Measurements from ENCODE around the gene NKD2. TPM values are rescaled to one million over a fixed set of nuclear protein-coding genes. Genes with fewer than 3 reads are reported as not detected.

The NKD2 gene
- total RNA-seq, 1 experiment from 2014 or later = 12.3 TPM

GRCh38 chr5:1032551-1033027, 24.0 kb downstream of the NKD2 start:
- Histone ChIP-seq H3K27ac (ENCODE audit: low read length) (no peak overlapping the region), H3K36me3 (ENCODE audit: control insufficient read depth, insufficient read depth, low read length) (no peaks in the 10 kb centered on the region), H3K4me1 (ENCODE audit: control insufficient read depth, insufficient read depth, low read length) (peaks cover 3% of the 10 kb centered on the region; the same call in 1 of the 2 replicates), H3K9me3 (ENCODE audit: control insufficient read depth, insufficient read depth, low read depth, low read length) (no peaks in the 10 kb centered on the region), H3K4me3 (ENCODE audit: low read depth in 2 of 2, low read length in 2 of 2) (no peak overlapping the region), H3K27me3 (ENCODE audit: control insufficient read depth, insufficient read depth, low read length) (no peaks in the 10 kb centered on the region)
- ChIA-PET POLR2A (no interaction called here), CTCF (no interaction called here)
- TF ChIP-seq REST (IDR thresholded peaks at IDR 0.05; ENCODE audit: insufficient read depth in 1 of 2, low read depth in 2 of 2, low read length in 1 of 2) (no peak), CTCF (IDR thresholded peaks at IDR 0.05) (no peak), POLR2AphosphoS5 (IDR thresholded peaks at IDR 0.05; ENCODE audit: low read depth, low read length) (no peak), TCF7L2 (IDR thresholded peaks at IDR 0.05; ENCODE audit: low read depth, low read length) (no peak), SIN3A (IDR thresholded peaks at IDR 0.05; ENCODE audit: borderline replicate concordance, insufficient read depth, low read depth, low read length) (no peak)
- DNase-seq (ENCODE audit: low read depth, low spot score) (no peak), ATAC-seq (no peak)
- in situ Hi-C loops (cut with HindIII; ENCODE audit: low pct_unique_long_range_greater_than_20kb, low sequenced_read_pairs) (no loop called here), intact Hi-C loops (cut with micrococcal nuclease; ENCODE audit: unreplicated experiment) (no loop called here)
- no TSS peak for BruUV-seq (replicated peaks)

- Histone ChIP-seq H3K9me3 (ENCODE audit: control insufficient read depth, insufficient read depth, low read depth, low read length) (no peaks in the 10 kb centered on the region), H3K4me3 (ENCODE audit: low read depth in 2 of 2, low read length in 2 of 2) (no peak overlapping the region), H3K27me3 (ENCODE audit: control insufficient read depth, insufficient read depth, low read length) (no peaks in the 10 kb centered on the region), H3K4me1 (ENCODE audit: control insufficient read depth, insufficient read depth, low read length) (peaks cover 3% of the 10 kb centered on the region; the same call in 1 of the 2 replicates), H3K36me3 (ENCODE audit: control insufficient read depth, insufficient read depth, low read length) (no peaks in the 10 kb centered on the region), H3K27ac (ENCODE audit: low read length) (no peak overlapping the region)
- no peak for ATAC-seq
- DNase-seq (ENCODE audit: low read depth, low spot score) = no peak
- ChIA-PET CTCF (no interaction called here), POLR2A (no interaction called here)
- in situ Hi-C loops (cut with HindIII; ENCODE audit: low pct_unique_long_range_greater_than_20kb, low sequenced_read_pairs) = no loop called here
- intact Hi-C loops (cut with micrococcal nuclease; ENCODE audit: unreplicated experiment) = no loop called here
- no TSS peak for BruUV-seq (replicated peaks)
- TF ChIP-seq REST (IDR thresholded peaks at IDR 0.05; ENCODE audit: insufficient read depth in 1 of 2, low read depth in 2 of 2, low read length in 1 of 2) = no peak
- TF ChIP-seq POLR2AphosphoS5 (IDR thresholded peaks at IDR 0.05; ENCODE audit: low read depth, low read length) = no peak
- TF ChIP-seq SIN3A (IDR thresholded peaks at IDR 0.05; ENCODE audit: borderline replicate concordance, insufficient read depth, low read depth, low read length) = no peak
- TF ChIP-seq TCF7L2 (IDR thresholded peaks at IDR 0.05; ENCODE audit: low read depth, low read length) = no peak
- TF ChIP-seq CTCF (IDR thresholded peaks at IDR 0.05) = no peak
Measured at GRCh38 chr5:1033178-1033577, 24.6 kb downstream of the NKD2 start.

Measured in Panc1 (cell line).